ENCODE measurements around the gene PRKAB1. TPM values are rescaled to one million over a fixed set of nuclear protein-coding genes. Genes with fewer than 3 reads are reported as not detected.

Gene PRKAB1
- total and polyA plus RNA-seq, 2 experiments from 2014 or later: 16.3 to 31.0 TPM

GRCh38 chr12:119620490-119620889 is 47.4 kb upstream of the PRKAB1 start:
- H3K36me3 ChIP-seq (ENCODE audit: insufficient read depth): no peaks in the 10 kb centered on the region
- H3K27ac ChIP-seq (ENCODE audit: low read depth): no peak overlapping the region
- no peak overlapping the region for H2AFZ ChIP-seq
- Mint-ChIP-seq H3K27me3 (ENCODE audit: insufficient read depth, low read depth, poor library complexity) (peaks cover 3% of the 10 kb centered on the region), H3K4me3 (no peak overlapping the region), H3K9me3 (peaks cover 23% of the 10 kb centered on the region), H3K36me3 (ENCODE audit: low read depth) (peaks cover 13% of the 10 kb centered on the region; the same call in 2 of the 3 replicates), H3K27ac (no peak overlapping the region), H3K4me1 (no peaks in the 10 kb centered on the region)
- no peaks in the 10 kb centered on the region for H3K79me2 ChIP-seq (replicated peaks; ENCODE audit: insufficient read depth)
- no peak overlapping the region for H3K4me2 ChIP-seq
- H3K9me2 ChIP-seq (ENCODE audit: insufficient read depth): peaks cover 6% of the 10 kb centered on the region; the same call in 1 of the 2 replicates
- H3K4me3 ChIP-seq: no peak overlapping the region
- TF ChIP-seq NANOG (IDR thresholded peaks at IDR 0.05; ENCODE audit: borderline replicate concordance): no peak
- TF ChIP-seq ZNF331 (CRISPR knock-in tag; IDR thresholded peaks at IDR 0.05; ENCODE audit: low read depth): no peak
- no peak for TF ChIP-seq REST (IDR thresholded peaks at IDR 0.05; ENCODE audit: unreplicated experiment)
- TF ChIP-seq ZNF462 (CRISPR knock-in tag; IDR thresholded peaks at IDR 0.05): no peak
- no peak for TF ChIP-seq ETS1 (IDR thresholded peaks at IDR 0.05)
- TF ChIP-seq POLR2AphosphoS5 (IDR thresholded peaks at IDR 0.05; ENCODE audit: low read depth): no peak
- TF ChIP-seq ZNF114 (CRISPR knock-in tag; IDR thresholded peaks at IDR 0.05): no peak
- no peak for TF ChIP-seq CTCF (conservative IDR thresholded peaks at IDR 0.05; ENCODE audit: low read depth in 2 of 2)
- no peak for TF ChIP-seq STAT1 (IDR thresholded peaks at IDR 0.05; ENCODE audit: unreplicated experiment)
- TF ChIP-seq EZH2phosphoT487 (IDR thresholded peaks at IDR 0.05; ENCODE audit: unreplicated experiment): no peak
- TF ChIP-seq EZH2 (IDR thresholded peaks at IDR 0.05; ENCODE audit: low read depth, unreplicated experiment): no peak
- no peak for TF ChIP-seq CREB1 (CRISPR knock-in tag; IDR thresholded peaks at IDR 0.05; ENCODE audit: low read depth)
- no peak for TF ChIP-seq JUNB (IDR thresholded peaks at IDR 0.05; ENCODE audit: unreplicated experiment)
- H4K20me1 ChIP-seq (replicated peaks; ENCODE audit: insufficient read depth): no peaks in the 10 kb centered on the region
- no peaks in the 10 kb centered on the region for H3K4me1 ChIP-seq (ENCODE audit: insufficient read depth)
- ATAC-seq: no peak
- H3K27me3 ChIP-seq (ENCODE audit: insufficient read depth): no peaks in the 10 kb centered on the region
- no peak for DNase-seq (ENCODE audit: low spot score)
- H3F3A ChIP-seq (replicated peaks; ENCODE audit: low read depth): no peaks in the 10 kb centered on the region

All from GM23338 (cell line).